NCI-H82 treated with DMSO at 0.1 percent for 48 hours (cell line): Measurements from ENCODE around the gene RABL3.
"Not testable (repeated sequence)": the region's sequence is repeated elsewhere in the genome, so short reads cannot be mapped to it uniquely, and the experiment has no call there.

Source experiments
- DNase-seq: peaks from one replicate; lab custom pipeline; 2025; ENCODE audit not compliant: unreplicated experiment; lab: John Stamatoyannopoulos, UW

Gene RABL3

DNA sequence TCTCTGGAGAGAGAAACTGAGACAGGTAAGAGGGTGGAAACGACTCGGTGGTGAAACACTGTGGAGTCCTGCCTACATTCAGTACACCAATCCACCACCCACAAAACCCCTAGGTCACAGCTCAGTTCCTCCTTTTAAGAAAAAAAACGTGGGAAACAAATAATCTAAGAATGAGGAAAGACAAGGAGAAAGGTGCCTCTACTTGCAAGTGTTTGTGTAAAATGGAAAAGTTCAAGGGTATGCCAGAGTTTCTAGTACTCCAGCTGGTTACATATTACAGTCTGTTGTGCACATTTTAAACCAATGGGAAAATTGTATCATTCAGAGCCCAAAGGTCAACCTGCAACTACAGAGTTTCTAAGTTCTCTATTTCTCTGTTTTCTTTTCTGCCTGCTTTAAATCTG lies 92.5 kb downstream of the RABL3 start:
- no peak for DNase-seq

DNA sequence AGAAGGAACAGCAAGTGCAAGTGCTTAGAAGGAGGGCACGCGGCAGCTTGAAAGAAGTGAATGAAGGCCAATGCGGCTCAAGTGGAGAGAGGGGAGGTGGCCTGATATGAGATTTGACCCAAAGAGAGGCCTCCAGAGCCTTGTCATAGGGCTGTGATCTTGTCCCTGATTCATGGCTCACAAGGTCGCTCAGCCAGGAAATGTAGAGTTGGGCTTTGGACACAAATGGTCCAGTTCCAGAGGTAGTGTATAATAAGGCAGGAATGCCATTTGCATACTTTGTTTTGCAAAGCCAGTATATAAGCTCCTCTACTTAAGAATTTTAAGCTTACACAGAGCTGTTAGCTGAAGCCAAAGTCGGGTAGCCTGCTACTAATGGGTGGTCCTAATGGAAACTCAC lies 94.0 kb downstream of the RABL3 start:
- DNase-seq = no peak

GRCh38 chr3:120646771-120647432 lies 95.4 kb downstream of the RABL3 start:
- no peak for DNase-seq

- no peak for DNase-seq
These were observed 97.1 kb downstream of the RABL3 start for GRCh38 chr3:120645083-120645845.

GRCh38 chr3:120642368-120642948 lies 99.9 kb downstream of the RABL3 start:
- no peak for DNase-seq

DNA sequence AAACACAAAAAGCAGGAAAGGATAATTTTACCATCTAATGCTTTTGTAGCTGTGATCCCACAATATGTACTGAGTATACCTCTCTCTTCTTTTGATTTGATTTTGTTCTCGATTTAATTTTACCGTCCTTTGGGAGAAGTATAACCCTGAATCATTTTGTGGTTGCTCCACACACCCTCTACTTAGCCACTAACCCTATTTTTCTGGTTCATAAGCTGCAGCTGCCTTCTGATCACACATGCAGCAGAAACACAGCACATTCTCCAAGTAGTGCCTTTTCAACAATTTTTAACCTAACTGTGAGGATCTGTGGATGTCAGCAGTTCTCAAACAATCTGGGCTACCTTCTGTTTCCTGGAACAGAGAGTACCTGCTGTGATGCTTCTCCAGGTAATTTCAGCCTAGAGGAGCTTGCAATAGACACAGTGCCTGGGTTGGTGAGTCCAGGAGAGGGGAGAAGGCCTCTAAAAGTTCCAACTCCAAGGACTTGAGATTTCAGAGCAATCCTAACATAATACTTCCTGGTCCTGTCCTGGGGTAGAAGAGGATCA lies 100.5 kb downstream of the RABL3 start:
- DNase-seq = no peak

- DNase-seq = peak; percentile 93
These were observed 102.1 kb downstream of the RABL3 start for GRCh38 chr3:120640231-120640630.

DNA sequence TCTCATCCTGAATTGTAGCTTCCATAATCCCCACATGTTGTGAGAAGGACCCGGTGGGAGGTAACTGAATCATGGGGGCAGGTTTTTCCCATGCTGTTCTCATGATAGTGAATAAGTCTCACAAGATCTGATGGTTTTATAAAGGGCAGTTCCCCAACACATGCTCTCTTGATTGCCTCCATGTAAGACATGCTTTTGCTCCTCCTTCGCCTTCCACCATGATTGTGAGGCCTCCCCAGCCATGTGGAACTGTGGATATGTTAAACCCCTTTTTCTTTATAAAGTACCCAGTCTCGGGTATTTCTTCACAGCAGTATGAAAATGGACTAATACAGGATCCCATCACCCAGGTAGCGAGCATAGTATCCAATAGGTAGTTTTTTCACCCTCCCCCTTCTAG lies 103.5 kb downstream of the RABL3 start:
- not testable (repeated sequence) for DNase-seq

GRCh38 chr3:120637851-120638559 lies 104.3 kb downstream of the RABL3 start:
- no peak for DNase-seq

DNA sequence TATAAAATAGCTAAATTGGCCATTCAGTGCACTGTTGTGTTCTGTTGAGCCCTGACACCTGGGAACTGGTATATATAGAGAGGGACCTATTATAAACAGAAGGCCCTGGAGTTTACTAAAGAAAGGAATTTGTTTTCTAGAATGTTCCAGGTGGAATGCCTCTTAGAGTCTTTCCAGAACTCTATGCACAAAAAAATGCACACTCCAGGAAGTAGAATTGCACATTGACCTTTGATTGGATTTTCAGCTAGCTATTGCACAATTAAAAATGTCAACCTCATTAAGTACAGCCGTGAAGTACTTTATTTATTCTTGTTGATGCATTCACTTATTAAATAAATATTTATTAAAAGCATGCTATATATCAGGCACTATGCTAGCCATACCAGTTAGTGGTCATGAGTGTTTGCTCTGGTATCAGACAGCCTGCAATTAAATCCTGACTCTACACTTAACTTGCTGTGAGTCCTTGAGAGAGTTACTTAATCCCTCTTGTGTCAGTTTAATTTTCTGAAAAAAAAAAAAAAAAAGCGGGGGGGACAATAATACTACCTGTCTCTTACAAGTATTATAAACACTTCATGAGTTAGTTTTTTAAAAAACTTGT lies 105.4 kb downstream of the RABL3 start:
- DNase-seq = no peak
